Lower lobe of right lung (tissue), 2 donors: Measurements from ENCODE around the gene ZNF664. TPM values are rescaled to one million over a fixed set of nuclear protein-coding genes. Genes with fewer than 3 reads are reported as not detected.

Experiments used
- ATAC-seq, 2 donors: fragments of 200-7000 bp; cut with Tn5 transposase; one replicate each; pipeline ENCODE4 v1.9.1; 2020 to 2022; ENCODE audit warnings: mild to moderate bottlenecking in 2 of 2, moderate library complexity in 2 of 2
- DNase-seq: peaks from one replicate; pipeline ENCODE4 v3.0.0-alpha.2; 2020
- H3K27ac ChIP-seq: fragments of 200-600 bp; one replicate; pipeline ENCODE4 v1.8.0; 2022
- H3K27me3 ChIP-seq: fragments of 200-600 bp; one replicate; pipeline ENCODE4 v1.8.0; 2022; ENCODE audit warnings: low read depth
- H3K36me3 ChIP-seq: fragments of 200-600 bp; one replicate; pipeline ENCODE4 v1.8.0; 2022; ENCODE audit warnings: mild to moderate bottlenecking
- H3K4me1 ChIP-seq: fragments of 200-600 bp; one replicate; pipeline ENCODE4 v1.8.0; 2022
- H3K4me3 ChIP-seq: fragments of 200-600 bp; one replicate; pipeline ENCODE4 v1.8.0; 2022; ENCODE audit warnings: mild to moderate bottlenecking
- H3K9me3 ChIP-seq: fragments of 200-600 bp; one replicate; pipeline ENCODE4 v1.8.0; 2022
- intact Hi-C: fragments of 100-400 bp; cut with DNase I; formaldehyde crosslinking; loops from one replicate; pipeline ENCODE4 v1.11.0; 2022
- total RNA-seq: library from RNA; stranded (reverse); fragmentation: NEBNext Ultra II Directional; extraction: Animal tissue kit (Norgen Biotek cat#: 25700); gene quantifications from one replicate; pipeline ENCODE4 v1.2.1, GENCODE V29; 2021
- TF ChIP-seq, protein P1 (sequence below): fragments of 200-600 bp; IDR thresholded peaks from one replicate; pipeline ENCODE4 v1.8.0; 2022; ENCODE audit warnings: antibody characterized with exemption, mild to moderate bottlenecking
- donor health status: DM: no; HTN: yes; CAD: no; lungs with severe emphysema.

ZNF664 gene
- total RNA-seq, 1 donor from 2014 or later = 84.2 TPM

DNA sequence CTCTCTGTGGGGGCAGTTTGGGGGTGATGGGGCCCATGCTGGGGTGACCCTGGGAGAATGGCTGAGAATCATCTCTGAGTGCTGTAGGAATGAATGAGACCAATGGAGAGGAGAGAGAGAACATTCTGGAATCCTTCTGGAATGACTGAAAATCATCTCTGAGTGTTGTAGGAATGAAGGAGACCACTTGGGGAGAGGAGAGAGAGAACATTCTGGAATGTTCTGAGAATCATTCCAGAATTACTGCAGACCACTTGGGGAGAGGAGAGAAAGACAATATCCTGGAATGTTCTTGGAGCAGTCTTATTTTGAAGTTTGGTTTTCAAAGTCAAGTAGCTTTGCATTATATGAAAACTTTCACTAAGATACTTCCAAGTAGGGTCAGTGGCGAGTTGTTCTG, 64.3 kb downstream of the ZNF664 start:
- no peaks in the 10 kb centered on the region for H3K4me1 ChIP-seq
- intact Hi-C loops = loop anchor here (10.0 kb wide), 1 partner anchor 737 kb away; no protein-coding TSS in a partner anchor
- no peak overlapping the region for H3K4me3 ChIP-seq

DNA sequence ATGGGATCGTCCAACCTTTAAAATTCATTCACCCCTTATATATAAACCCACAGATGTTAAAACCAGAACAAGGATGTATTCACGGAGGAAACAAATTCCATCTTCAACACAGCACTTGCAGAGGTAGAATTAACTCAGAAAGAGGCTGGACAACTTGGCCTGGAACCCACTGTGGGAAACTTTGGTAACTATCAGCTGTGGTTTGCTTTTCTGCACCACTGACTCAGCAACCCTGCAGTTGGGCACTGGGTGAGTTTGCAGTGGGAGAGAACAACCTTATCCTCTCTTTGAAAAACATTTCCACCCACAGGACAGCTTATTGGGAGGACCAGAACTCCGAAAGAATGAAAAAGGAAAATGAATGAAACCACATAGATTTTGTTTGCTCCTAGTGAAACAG, 66.3 kb downstream of the ZNF664 start:
- Histone ChIP-seq H3K9me3 (no peaks in the 10 kb centered on the region), H3K36me3 (no peaks in the 10 kb centered on the region), H3K4me1 (no peaks in the 10 kb centered on the region), H3K4me3 (no peak overlapping the region), H3K27me3 (no peaks in the 10 kb centered on the region), H3K27ac (no peak overlapping the region)
- DNase-seq (no peak), ATAC-seq (no peak)
- intact Hi-C loops = loop anchor here (10.0 kb wide), 1 partner anchor 736 kb away; no protein-coding TSS in a partner anchor
- TF ChIP-seq, protein P1, sequence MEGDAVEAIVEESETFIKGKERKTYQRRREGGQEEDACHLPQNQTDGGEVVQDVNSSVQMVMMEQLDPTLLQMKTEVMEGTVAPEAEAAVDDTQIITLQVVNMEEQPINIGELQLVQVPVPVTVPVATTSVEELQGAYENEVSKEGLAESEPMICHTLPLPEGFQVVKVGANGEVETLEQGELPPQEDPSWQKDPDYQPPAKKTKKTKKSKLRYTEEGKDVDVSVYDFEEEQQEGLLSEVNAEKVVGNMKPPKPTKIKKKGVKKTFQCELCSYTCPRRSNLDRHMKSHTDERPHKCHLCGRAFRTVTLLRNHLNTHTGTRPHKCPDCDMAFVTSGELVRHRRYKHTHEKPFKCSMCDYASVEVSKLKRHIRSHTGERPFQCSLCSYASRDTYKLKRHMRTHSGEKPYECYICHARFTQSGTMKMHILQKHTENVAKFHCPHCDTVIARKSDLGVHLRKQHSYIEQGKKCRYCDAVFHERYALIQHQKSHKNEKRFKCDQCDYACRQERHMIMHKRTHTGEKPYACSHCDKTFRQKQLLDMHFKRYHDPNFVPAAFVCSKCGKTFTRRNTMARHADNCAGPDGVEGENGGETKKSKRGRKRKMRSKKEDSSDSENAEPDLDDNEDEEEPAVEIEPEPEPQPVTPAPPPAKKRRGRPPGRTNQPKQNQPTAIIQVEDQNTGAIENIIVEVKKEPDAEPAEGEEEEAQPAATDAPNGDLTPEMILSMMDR = no peak

More for the DNA sequence above, 64.3 kb downstream of the ZNF664 start:
- TF ChIP-seq, protein P1 = no peak
- no peak for DNase-seq
- no peaks in the 10 kb centered on the region for H3K9me3 ChIP-seq
- no peaks in the 10 kb centered on the region for H3K36me3 ChIP-seq
- H3K27me3 ChIP-seq = no peaks in the 10 kb centered on the region
- H3K27ac ChIP-seq = no peak overlapping the region
- ATAC-seq = no peak

DNA sequence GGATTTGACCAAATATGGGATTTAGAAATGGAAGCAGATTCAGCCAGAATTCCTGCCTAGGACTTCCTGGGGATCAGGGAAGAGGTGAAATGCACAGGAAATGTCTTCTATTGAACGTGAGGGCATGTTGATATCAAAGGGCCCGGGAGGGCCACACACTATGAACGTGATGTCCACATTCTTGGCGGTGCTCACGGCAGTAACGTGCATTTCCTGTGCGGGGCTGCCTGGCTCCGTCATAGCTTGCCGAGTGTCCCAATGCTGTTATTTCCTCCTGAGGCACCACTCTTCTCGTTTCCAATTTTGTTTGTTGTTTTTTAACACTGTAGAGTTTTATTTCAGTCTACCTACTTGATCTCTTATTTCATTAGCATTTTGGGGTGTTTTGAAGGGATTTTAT, 67.3 kb downstream of the ZNF664 start:
- no peak for DNase-seq
- no peaks in the 10 kb centered on the region for H3K36me3 ChIP-seq
- no peak overlapping the region for H3K27ac ChIP-seq
- H3K4me3 ChIP-seq = no peak overlapping the region
- intact Hi-C loops = no loop called here
- no peaks in the 10 kb centered on the region for H3K4me1 ChIP-seq
- ATAC-seq = no peak
- TF ChIP-seq, protein P1 = no peak
- no peaks in the 10 kb centered on the region for H3K9me3 ChIP-seq
- H3K27me3 ChIP-seq = no peaks in the 10 kb centered on the region

DNA sequence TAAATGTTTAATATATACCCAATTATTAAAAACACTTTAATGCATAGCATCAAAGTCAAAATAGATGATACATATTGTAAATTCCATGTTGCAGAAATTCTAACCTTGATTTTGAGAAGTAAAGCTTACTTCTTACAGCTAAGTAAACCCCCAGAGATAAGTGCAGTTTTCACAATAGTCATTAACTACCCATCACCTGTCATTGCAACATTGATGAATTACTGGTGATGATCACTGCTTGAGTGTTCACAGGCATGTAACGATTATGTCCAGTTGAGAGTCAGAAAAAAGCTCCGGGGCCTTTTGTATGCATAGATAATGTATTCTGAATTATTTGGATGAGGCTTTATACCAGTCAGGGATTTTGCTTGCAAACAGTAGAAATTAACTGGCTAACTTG, 67.7 kb downstream of the ZNF664 start:
- H3K27ac ChIP-seq = no peak overlapping the region
- no peaks in the 10 kb centered on the region for H3K27me3 ChIP-seq
- no peaks in the 10 kb centered on the region for H3K36me3 ChIP-seq
- intact Hi-C loops = no loop called here
- no peak overlapping the region for H3K4me3 ChIP-seq
- no peaks in the 10 kb centered on the region for H3K9me3 ChIP-seq
- H3K4me1 ChIP-seq = no peaks in the 10 kb centered on the region
- DNase-seq = no peak
- TF ChIP-seq, protein P1 = no peak
- no peak for ATAC-seq

DNA sequence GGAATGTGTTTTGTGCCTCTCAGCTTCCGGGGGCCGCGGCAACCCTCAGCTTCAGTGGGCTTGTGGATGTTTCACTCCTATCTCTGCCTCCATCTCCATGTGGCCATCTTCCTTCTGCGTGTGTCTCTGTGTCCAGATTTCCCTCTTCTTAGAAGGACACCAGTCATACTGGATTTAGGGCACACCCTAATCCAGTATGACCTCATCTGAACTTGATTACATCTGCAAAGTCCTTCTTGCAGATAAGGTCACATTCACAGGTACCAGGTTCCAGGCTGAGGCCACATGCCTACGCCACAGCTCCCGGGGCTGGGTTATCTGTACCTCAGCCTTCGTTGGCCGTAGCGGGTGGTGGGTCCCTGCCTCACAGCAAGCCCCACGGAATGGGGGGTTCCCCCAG, 68.9 kb downstream of the ZNF664 start:
- ATAC-seq (no peak), DNase-seq (no peak)
- TF ChIP-seq, protein P1 = no peak
- H3K4me1 ChIP-seq = no peaks in the 10 kb centered on the region
- H3K27ac ChIP-seq = no peak overlapping the region
- H3K9me3 ChIP-seq = peaks cover under 1% of the 10 kb centered on the region
- H3K36me3 ChIP-seq = no peaks in the 10 kb centered on the region
- intact Hi-C loops = no loop called here
- no peak overlapping the region for H3K4me3 ChIP-seq
- H3K27me3 ChIP-seq = no peaks in the 10 kb centered on the region

DNA sequence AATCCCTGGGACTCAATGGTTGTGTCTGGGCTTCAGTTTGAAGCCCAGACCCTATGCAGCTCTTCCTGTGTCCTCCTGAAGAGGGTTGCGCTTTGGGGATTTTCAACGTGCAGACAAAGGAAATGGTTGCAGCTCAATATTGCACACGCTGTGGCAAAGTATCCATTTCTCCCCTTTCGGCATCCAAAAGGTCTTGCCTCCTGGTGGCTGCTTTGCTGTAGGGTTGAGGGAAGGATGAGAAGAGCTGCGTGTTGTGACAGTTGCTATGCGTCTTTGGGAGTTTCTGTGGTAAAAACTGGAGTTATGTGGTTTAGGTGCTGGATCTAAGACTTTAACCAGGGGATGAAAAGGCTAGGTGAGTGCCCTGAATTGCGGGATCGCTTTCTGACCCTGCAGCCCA, 71.0 kb downstream of the ZNF664 start:
- Histone ChIP-seq H3K4me3 (no peak overlapping the region), H3K4me1 (no peaks in the 10 kb centered on the region), H3K9me3 (peaks cover 18% of the 10 kb centered on the region), H3K27me3 (no peaks in the 10 kb centered on the region), H3K36me3 (no peaks in the 10 kb centered on the region), H3K27ac (no peak overlapping the region)
- TF ChIP-seq, protein P1 = no peak
- intact Hi-C loops = no loop called here
- DNase-seq = no peak
- no peak for ATAC-seq
